ENCODE results near the gene PDHX. TPM values are rescaled to one million over a fixed set of nuclear protein-coding genes. Genes with fewer than 3 reads are reported as not detected.
A peak's percentile ranks its signal among the peaks of the same experiment; 100 is the strongest.

PDHX gene
- total RNA-seq, 1 donor from 2014 or later = 30.5 TPM

- H3K36me3 ChIP-seq (ENCODE audit: control insufficient read depth, insufficient read depth, low read length) = no peaks in the 10 kb centered on the region
- no peak for DNase-seq (ENCODE audit: low read depth)
- no peaks in the 10 kb centered on the region for H3K27me3 ChIP-seq (ENCODE audit: control insufficient read depth, insufficient read depth, low read length)
- no peak for TF ChIP-seq CTCF (IDR thresholded peaks at IDR 0.05; ENCODE audit: insufficient read depth, low read length, poor library complexity, severe bottlenecking)
- H3K4me3 ChIP-seq (ENCODE audit: low read depth, low read length) = no peak overlapping the region
Observed at GRCh38 chr11:35005141-35005780, 88.8 kb downstream of the PDHX start.

- no peaks in the 10 kb centered on the region for H3K27me3 ChIP-seq (ENCODE audit: control insufficient read depth, insufficient read depth, low read length)
- no peaks in the 10 kb centered on the region for H3K36me3 ChIP-seq (ENCODE audit: control insufficient read depth, insufficient read depth, low read length)
- H3K4me3 ChIP-seq (ENCODE audit: low read depth, low read length) = no peak overlapping the region
- TF ChIP-seq CTCF (IDR thresholded peaks at IDR 0.05; ENCODE audit: insufficient read depth, low read length, poor library complexity, severe bottlenecking) = no peak
- DNase-seq (ENCODE audit: low read depth) = no peak
Observed at GRCh38 chr11:35006389-35007128, 90.1 kb downstream of the PDHX start.

GRCh38 chr11:35007277-35007676 is 90.9 kb downstream of the PDHX start:
- Histone ChIP-seq H3K4me3 (ENCODE audit: low read depth, low read length) (no peak overlapping the region), H3K27me3 (ENCODE audit: control insufficient read depth, insufficient read depth, low read length) (no peaks in the 10 kb centered on the region), H3K36me3 (ENCODE audit: control insufficient read depth, insufficient read depth, low read length) (no peaks in the 10 kb centered on the region)
- no peak for TF ChIP-seq CTCF (IDR thresholded peaks at IDR 0.05; ENCODE audit: insufficient read depth, low read length, poor library complexity, severe bottlenecking)
- no peak for DNase-seq (ENCODE audit: low read depth)

- H3K27me3 ChIP-seq (ENCODE audit: control insufficient read depth, insufficient read depth, low read length) = no peaks in the 10 kb centered on the region
- H3K4me3 ChIP-seq (ENCODE audit: low read depth, low read length) = no peak overlapping the region
- no peaks in the 10 kb centered on the region for H3K36me3 ChIP-seq (ENCODE audit: control insufficient read depth, insufficient read depth, low read length)
- DNase-seq (ENCODE audit: low read depth) = peak; percentile 56
- no peak for TF ChIP-seq CTCF (IDR thresholded peaks at IDR 0.05; ENCODE audit: insufficient read depth, low read length, poor library complexity, severe bottlenecking)
Observed at GRCh38 chr11:35009191-35009943, 92.9 kb downstream of the PDHX start.

GRCh38 chr11:35009944-35010342 is 93.5 kb downstream of the PDHX start:
- DNase-seq (ENCODE audit: low read depth) = no peak
- Histone ChIP-seq H3K36me3 (ENCODE audit: control insufficient read depth, insufficient read depth, low read length) (no peaks in the 10 kb centered on the region), H3K4me3 (ENCODE audit: low read depth, low read length) (no peak overlapping the region), H3K27me3 (ENCODE audit: control insufficient read depth, insufficient read depth, low read length) (no peaks in the 10 kb centered on the region)
- TF ChIP-seq CTCF (IDR thresholded peaks at IDR 0.05; ENCODE audit: insufficient read depth, low read length, poor library complexity, severe bottlenecking) = no peak

Data from kidney epithelial cell (primary cell).